SIG-M5 treated with dmso at 0.1 percent for 504 hours (cell line): ENCODE data around the gene ART3.

ENCODE experiments used
- DNase-seq: peaks from one replicate; lab custom pipeline; 2025; ENCODE audit not compliant: unreplicated experiment; lab: John Stamatoyannopoulos, UW

Gene ART3

GRCh38 chr4:76144546-76144945 is 70.0 kb downstream of the ART3 start:
- no peak for DNase-seq

GRCh38 chr4:76147454-76148141 is 73.1 kb downstream of the ART3 start:
- peak; percentile 78 for DNase-seq

DNA sequence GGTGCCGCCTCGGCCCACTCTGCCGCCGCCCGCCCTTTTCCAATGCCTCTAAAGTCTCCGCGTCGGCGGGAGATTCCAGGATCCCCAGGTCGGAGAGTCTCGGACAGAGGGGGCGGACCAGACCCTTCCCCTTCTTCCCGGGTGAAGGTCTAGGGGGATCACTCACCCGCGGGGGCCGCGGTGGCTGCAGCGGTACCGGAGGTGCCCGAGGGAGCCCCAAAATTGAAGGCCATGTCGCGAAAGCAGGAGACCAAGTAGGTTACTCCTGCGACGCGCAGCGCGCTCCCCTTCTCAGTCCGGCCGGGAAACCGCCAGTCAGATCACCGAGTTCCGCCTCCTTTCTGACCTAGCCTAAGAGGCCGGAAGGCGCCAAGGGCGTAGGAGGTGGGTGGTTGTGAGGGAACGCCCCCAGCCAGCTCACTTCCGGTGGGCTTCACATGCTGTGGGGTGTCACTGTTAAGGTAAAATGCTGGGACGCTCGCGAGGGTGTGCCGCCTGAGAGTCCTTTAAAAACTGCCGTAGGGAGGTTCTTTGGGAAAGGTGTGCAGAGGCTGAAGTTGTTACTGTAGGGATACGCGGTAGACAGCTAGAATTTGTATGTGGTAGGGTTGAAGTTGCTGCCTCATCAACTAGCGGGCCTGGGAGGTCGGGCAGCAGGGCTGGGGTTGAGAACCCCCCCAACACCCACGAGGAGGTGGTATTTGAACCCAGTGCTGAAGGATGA is 73.8 kb downstream of the ART3 start, which contains the start of gene NUP54:
TSS of gene NUP54 (minus strand) at position 256 of the 724 bp plus-strand sequence. CDS start at position 233, 23 bp downstream.
- DNase-seq = peak; percentile 93

GRCh38 chr4:76153356-76153755 is 78.8 kb downstream of the ART3 start:
- no peak for DNase-seq

- DNase-seq = no peak
These were observed 81.5 kb downstream of the ART3 start for GRCh38 chr4:76155979-76156378.

GRCh38 chr4:76156635-76157034 is 82.1 kb downstream of the ART3 start:
- no peak for DNase-seq

DNA sequence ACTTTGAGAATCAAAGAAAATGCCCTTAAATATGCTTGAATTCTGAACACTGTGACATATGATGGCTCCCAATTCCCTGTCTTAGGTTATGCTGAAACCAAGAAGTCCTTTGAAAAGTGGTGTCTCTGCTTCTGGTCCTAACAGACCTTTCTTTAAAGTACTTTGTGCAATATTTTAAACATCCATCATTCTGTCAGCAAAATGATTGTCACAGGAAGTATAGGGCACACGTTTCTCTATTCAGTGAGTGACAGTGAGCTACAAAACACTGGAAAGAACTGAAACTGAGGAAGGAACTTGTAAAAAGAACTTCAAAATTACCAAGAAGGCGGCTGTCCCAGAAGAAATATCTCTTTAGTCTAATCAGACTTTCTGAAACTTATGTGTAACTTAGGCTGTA is 85.8 kb downstream of the ART3 start:
- DNase-seq = peak; percentile 20
